ENCODE results near the gene SMIM36.

The SMIM36 gene

DNA sequence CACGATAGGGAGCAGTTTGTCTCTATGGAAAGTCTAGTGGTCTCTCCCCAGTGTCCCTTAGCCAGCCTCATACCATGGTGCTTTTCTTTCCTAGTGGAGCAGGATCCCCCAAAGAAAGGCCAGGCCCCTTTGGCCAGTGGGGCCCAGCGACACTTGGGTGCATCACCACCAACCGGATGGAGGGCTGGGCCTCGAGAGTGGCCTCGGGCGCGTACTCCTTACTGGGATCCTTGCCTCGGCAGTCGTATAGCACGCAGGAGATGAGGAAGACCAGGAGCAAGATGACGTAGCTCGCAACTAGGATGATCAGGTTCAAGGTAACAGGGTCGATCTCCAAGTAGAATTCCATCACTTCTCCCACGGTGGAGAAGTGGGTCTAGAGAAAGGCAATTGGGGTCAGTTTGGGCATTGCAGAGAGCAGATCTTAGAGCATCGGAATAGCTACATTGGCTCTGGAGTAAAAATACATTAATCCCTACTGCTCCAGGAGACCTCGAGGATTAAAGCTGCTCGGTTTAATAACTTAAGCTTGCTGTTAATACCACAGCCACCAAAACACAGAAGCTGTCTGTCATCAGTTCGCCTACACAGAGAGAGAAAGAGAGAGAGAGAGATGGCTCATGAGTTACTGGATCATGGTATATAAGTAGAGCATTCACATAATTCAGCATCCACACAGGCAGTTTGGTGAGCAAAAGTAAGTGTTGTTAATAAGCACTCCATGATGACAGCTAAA lies at the start of gene SMIM36:
SMIM36 (minus strand) TSS at position 467 of the 736 bp plus-strand sequence.
- peaks cover 1% of the 10 kb centered on the region for H3K27me3 Mint-ChIP-seq
- H3K27ac Mint-ChIP-seq, result no peak within 1 kb of the TSS
- no peaks in the 10 kb centered on the region for H3K36me3 Mint-ChIP-seq
- H3K9me3 Mint-ChIP-seq, result no peaks in the 10 kb centered on the region
- no peaks in the 10 kb centered on the region for H3K4me1 Mint-ChIP-seq
- H3K4me3 Mint-ChIP-seq, result no peak within 1 kb of the TSS

DNA sequence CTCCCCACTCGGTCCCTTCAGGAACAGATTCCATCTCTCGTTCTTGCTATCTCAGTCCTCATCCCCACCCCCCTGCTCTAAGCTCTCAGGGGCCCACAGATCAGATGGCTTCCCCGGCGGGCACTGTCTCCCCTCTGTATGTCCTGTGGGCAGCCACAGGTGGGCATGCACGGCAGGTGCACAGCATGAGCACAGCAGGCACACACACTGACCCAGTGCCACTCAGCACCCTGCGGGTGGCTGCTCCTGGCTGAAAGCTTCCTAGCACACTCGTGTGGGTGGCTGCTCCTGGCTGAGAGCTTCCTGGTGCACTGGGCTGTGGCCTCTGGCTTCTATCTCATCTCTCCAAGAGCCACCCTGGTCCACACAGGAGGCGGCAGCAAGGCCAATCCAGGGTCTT lies 44.5 kb upstream of the SMIM36 start:
- Mint-ChIP-seq H3K9me3 (no peaks in the 10 kb centered on the region), H3K36me3 (no peaks in the 10 kb centered on the region), H3K4me1 (no peaks in the 10 kb centered on the region), H3K27me3 (peaks cover 4% of the 10 kb centered on the region), H3K4me3 (no peak overlapping the region), H3K27ac (no peak overlapping the region)

DNA sequence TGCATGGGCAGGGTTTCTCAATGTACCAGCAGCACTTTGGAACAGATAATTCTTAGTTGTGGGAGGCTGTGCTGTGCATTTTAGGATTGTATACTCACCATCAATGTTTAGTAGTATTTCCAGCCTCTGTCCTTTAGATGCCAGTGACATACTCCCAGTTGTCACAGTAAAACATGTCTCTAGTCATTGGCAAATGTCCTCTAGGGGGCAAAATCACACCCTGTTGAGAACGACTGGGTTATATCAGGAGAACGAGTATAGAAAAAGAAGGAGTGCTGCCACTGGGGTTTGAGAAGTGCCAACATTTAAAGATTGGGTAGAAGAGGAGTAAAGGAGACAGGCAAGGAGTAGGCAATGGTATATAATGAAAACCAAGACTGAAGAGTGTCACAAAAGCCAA lies 37.9 kb upstream of the SMIM36 start:
- Mint-ChIP-seq H3K4me3 (no peak overlapping the region), H3K27ac (no peak overlapping the region), H3K9me3 (peaks cover 6% of the 10 kb centered on the region), H3K36me3 (no peaks in the 10 kb centered on the region), H3K27me3 (peaks cover 6% of the 10 kb centered on the region), H3K4me1 (peaks cover 4% of the 10 kb centered on the region)

DNA sequence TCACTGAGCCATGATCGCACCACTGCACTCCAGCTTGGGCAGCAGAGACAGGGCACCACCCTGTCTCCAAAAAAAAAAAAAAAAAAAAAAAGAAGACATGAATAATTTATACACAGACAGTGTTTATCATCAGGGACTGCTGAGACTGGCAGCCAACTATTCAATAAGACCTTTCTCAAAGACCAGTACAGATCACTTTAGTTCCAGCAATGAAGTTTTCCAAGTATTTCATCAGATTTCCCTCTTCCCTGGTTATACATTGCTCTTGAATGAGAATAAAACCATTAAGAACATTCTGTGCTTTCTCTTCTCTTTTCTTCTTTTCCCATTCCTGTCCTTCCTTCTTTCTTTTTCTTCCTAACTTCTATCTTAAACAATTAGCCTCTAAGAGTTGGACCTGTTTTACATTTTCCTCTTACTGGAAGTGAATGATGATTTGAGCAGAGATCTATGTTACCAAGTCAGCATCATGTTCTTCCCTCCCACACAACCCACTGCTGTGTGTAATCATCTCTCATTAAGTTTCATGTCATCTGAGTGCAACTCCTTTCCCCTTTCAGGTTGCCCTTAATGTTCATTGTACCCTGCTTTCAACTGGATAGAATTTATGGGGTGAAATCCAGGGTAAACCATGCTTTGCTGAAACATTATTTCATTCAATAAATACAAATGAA lies 35.9 kb upstream of the SMIM36 start:
- Mint-ChIP-seq H3K27ac (no peak overlapping the region), H3K9me3 (peaks cover 6% of the 10 kb centered on the region), H3K4me3 (no peak overlapping the region), H3K36me3 (no peaks in the 10 kb centered on the region), H3K4me1 (peaks cover 4% of the 10 kb centered on the region), H3K27me3 (peaks cover 10% of the 10 kb centered on the region)

DNA sequence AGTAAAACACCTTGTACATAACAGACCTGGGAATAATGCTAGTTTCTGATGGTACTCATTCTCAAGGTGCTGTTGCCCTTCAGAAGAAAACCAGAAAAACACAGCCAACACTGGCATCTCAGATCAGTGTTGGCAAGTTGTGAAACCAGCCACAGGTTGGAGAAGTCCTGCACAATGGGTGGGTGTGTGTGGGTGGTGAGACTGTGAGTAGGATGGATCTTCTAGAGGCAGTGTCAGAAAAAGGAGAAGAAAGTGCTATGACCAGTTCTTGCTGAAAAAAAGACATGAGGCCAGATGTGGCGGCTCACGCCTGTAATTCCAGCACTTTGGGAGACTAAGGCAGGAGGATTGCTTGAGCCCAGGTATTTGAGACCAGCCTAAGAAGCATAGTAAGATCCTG lies 35.2 kb upstream of the SMIM36 start:
- H3K4me3 Mint-ChIP-seq, result no peak overlapping the region

DNA sequence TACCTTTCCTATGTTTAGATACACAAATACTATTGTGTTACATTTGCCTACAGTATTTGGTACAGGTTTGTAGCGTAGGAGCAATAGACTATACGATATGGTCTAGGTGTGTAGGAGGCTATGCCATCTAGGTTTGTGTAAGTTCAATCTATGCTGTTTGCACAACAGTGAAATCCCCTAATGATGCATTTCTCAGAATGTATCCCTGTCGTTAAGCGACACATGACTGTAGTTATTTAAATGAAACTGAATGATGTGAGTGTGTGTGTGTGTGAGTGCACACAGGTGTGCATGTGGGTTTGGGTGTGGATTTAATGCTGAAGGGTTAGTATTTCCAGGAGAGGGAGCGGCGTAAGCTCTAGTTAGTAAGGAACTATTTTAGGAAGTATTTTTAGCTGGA lies 34.6 kb upstream of the SMIM36 start:
- Mint-ChIP-seq H3K27me3 (peaks cover 10% of the 10 kb centered on the region), H3K4me3 (no peak overlapping the region), H3K9me3 (peaks cover 6% of the 10 kb centered on the region), H3K36me3 (no peaks in the 10 kb centered on the region), H3K27ac (no peak overlapping the region), H3K4me1 (peaks cover 4% of the 10 kb centered on the region)

More for the DNA sequence above, 35.2 kb upstream of the SMIM36 start:
- Mint-ChIP-seq H3K4me1 (peaks cover 4% of the 10 kb centered on the region), H3K27ac (no peak overlapping the region), H3K36me3 (no peaks in the 10 kb centered on the region), H3K27me3 (peaks cover 10% of the 10 kb centered on the region), H3K9me3 (peaks cover 6% of the 10 kb centered on the region)

DNA sequence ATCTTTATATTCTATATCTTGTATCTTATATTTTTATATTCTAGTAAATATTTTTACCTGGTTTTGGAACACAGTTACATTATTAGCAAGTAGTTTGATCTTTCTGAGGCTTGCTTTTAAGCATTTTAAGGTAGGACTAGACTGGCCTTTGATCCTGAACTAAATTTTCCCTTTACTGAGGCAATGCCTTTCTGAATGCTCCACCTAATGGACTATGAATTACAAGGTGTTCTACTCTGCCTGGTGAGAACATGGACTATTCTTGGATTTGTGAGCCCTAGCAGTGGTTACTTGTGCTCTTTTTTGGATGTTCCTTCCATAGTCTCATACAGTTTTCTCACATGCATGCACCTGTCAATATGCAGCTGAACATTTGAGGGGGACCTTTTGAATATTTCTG lies 32.5 kb upstream of the SMIM36 start:
- H3K27ac Mint-ChIP-seq, result no peak overlapping the region
- peaks cover 4% of the 10 kb centered on the region for H3K4me1 Mint-ChIP-seq
- peaks cover 6% of the 10 kb centered on the region for H3K9me3 Mint-ChIP-seq
- H3K36me3 Mint-ChIP-seq, result no peaks in the 10 kb centered on the region
- H3K27me3 Mint-ChIP-seq, result peaks cover 12% of the 10 kb centered on the region
- no peak overlapping the region for H3K4me3 Mint-ChIP-seq

DNA sequence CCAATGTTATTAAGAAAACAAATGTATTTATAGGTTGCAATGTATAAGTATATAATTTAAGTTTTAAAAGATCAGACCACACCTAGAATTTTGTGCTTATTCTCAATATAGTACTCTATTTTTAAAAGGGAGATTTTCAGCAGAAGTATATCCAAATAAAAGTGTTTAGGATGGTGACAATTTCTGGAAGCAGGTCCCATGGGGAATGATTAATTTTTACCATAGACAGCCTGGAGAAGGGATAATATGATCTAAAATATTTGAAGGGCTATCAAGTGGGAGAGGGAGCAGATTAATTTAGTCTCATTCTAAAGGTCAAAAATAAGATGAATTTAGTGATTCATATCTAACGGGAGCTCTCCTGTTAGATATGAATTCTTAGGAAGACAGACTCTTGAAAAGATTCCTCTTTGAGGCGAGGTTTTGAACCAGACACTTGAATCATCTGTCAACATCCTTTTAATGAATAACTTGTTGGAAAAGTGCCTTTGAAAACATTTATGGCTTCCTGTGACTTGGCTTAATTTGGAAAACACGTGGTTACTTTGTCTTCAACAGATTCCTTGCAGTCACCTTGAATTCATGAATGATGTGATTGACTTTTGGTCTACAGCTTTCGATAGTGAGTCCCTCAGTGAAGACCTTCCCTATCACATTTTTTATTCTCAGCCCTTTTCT lies 29.3 kb upstream of the SMIM36 start:
- Mint-ChIP-seq H3K9me3 (no peaks in the 10 kb centered on the region), H3K4me1 (no peaks in the 10 kb centered on the region), H3K27ac (no peak overlapping the region), H3K36me3 (no peaks in the 10 kb centered on the region), H3K27me3 (peaks cover 7% of the 10 kb centered on the region), H3K4me3 (no peak overlapping the region)

DNA sequence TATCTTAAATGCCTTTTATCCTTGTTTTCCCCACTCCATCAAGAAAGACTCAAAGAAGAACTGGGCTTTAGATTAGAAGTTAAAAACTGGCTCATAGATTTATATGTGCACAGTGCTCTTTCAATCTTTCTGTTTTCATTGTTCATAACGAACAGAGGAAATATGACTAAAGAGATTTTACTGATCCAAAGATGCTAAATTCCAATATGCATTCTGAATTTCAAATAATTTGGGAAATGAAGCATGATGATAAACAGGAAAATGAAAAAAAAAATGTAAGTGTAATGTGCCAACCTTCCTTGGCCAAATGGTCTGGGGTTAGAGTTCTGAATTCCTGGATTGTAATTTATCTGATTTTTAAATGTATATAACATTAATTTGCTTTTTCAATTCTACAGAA lies 25.0 kb upstream of the SMIM36 start:
- Mint-ChIP-seq H3K27ac (no peak overlapping the region), H3K4me1 (no peaks in the 10 kb centered on the region), H3K9me3 (no peaks in the 10 kb centered on the region), H3K36me3 (no peaks in the 10 kb centered on the region), H3K4me3 (no peak overlapping the region), H3K27me3 (peaks cover 3% of the 10 kb centered on the region)

DNA sequence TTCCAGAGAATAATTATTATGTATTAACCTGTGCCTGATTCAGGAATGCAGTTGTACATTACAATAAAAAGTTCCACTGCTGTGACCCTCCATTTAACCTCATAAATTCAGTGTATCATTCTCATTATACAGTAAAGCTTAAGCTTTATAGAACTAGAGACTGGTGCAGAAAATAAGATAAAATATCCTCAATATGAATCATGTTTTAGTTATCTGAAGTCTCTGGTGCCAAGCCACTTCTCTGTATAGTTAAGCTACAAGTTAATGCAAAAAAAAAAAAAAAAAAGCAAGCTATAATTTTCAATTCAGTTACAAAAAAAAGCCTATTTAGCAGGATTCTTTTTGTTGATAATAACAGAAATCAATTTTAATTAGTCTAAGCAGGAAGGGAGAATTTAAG lies 22.4 kb upstream of the SMIM36 start:
- Mint-ChIP-seq H3K27me3 (peaks cover 1% of the 10 kb centered on the region), H3K9me3 (no peaks in the 10 kb centered on the region), H3K36me3 (no peaks in the 10 kb centered on the region), H3K4me3 (no peak overlapping the region), H3K4me1 (no peaks in the 10 kb centered on the region), H3K27ac (no peak overlapping the region)

DNA sequence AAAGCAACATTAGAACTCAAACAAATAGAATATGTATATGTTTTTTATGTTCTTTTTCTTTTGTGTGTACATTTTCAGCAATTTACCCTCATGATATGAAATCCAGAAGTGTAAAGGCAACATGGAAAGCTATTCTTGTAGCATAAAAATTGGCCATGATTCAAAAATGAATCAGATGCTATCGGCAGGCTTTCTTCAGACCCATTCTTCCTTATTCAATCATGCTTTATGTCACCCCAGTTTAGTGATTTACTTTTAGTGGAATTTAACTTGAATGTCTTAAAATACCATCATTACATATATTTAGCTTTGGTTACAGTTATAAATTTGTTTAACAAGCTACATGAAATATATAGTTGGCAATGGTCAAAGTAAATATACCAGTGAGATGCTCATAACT lies 21.4 kb upstream of the SMIM36 start:
- Mint-ChIP-seq H3K27ac (no peak overlapping the region), H3K9me3 (no peaks in the 10 kb centered on the region), H3K27me3 (peaks cover 1% of the 10 kb centered on the region), H3K36me3 (no peaks in the 10 kb centered on the region), H3K4me1 (no peaks in the 10 kb centered on the region), H3K4me3 (no peak overlapping the region)

DNA sequence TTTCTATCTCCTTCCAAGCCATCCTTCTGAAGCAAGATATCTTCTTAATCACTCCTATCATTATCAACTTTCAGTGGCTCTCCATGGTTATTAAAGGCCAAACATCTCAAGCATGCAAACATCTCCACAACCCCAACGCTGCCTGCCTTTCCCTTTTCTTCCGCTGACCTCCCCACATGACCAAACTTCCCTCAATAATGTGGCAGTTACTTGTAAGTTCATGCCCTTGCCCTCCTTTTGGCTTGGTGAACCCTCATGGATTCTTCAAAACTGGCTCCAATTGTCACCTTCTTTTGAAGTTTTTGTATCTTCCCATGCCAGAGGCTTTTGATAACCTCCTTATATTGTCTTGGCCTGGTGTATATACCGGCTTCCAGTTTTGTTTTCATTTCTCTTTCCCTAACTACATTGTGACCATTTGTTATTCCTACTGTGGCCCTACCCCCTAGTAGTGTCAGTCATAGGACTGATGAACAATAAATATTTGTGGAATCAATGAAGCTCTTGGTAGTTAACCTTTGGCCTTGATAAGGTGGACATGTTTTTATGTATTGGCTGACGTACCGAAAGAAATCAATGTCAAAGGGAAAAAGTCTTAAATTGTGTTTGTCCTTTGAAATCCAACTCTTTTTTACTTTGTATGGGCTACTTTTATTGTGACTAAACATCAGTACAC lies 19.9 kb upstream of the SMIM36 start:
- Mint-ChIP-seq H3K4me1 (no peaks in the 10 kb centered on the region), H3K9me3 (no peaks in the 10 kb centered on the region), H3K36me3 (no peaks in the 10 kb centered on the region), H3K27ac (no peak overlapping the region), H3K4me3 (no peak overlapping the region), H3K27me3 (peaks cover 1% of the 10 kb centered on the region)

DNA sequence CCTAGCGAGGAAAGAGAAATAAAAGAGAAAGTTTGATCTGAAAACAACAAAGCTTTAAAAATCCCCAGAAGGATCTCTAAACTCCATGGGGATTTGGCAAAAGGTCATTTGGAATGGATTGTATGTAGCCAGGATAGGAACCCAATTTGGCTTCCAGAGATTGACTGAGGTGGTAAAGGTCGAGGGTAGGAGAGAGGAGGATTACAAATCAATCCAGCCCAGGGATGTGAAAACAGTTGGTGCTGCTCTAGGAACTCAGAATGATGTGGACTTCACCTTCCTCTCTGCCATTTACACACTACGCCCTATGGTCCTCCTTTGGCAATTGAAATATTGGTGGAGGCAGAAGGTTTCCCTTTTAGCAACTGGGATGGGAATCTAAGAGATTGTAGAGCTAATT lies 18.8 kb upstream of the SMIM36 start:
- H3K27me3 Mint-ChIP-seq, result peaks cover 1% of the 10 kb centered on the region

DNA sequence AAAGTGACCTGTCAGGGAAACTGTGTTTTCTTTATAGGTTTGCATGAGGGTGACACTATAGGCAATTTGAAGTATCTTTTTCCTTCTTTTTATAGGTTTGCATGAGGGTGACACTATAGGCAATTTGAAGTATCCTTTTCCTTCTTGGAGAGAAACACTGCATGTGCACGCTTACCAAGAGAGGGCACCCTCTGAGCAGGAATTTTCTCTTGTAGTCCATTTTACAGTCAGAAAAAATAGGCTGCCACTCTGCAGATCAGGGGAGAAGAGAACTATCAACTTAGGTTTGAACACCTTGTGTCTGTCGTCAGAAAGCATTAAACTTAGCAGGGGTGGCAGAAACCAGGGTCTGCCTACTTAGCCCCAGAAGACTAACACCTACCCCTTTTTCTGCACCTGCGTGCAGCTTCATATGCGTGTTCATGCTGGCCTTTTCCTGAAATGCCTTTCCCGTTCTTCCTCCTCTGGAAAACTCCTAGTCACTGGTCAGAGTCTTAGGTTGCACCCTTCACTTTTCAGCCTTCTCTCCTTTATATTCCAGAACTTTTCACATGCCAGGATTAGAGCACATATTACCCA lies 16.4 kb upstream of the SMIM36 start:
- Mint-ChIP-seq H3K4me3 (no peak overlapping the region), H3K9me3 (no peaks in the 10 kb centered on the region), H3K4me1 (no peaks in the 10 kb centered on the region), H3K27me3 (no peaks in the 10 kb centered on the region), H3K36me3 (no peaks in the 10 kb centered on the region), H3K27ac (no peak overlapping the region)

More for the DNA sequence above, 18.8 kb upstream of the SMIM36 start:
- Mint-ChIP-seq H3K4me3 (no peak overlapping the region), H3K9me3 (no peaks in the 10 kb centered on the region), H3K4me1 (no peaks in the 10 kb centered on the region), H3K27ac (no peak overlapping the region), H3K36me3 (no peaks in the 10 kb centered on the region)

DNA sequence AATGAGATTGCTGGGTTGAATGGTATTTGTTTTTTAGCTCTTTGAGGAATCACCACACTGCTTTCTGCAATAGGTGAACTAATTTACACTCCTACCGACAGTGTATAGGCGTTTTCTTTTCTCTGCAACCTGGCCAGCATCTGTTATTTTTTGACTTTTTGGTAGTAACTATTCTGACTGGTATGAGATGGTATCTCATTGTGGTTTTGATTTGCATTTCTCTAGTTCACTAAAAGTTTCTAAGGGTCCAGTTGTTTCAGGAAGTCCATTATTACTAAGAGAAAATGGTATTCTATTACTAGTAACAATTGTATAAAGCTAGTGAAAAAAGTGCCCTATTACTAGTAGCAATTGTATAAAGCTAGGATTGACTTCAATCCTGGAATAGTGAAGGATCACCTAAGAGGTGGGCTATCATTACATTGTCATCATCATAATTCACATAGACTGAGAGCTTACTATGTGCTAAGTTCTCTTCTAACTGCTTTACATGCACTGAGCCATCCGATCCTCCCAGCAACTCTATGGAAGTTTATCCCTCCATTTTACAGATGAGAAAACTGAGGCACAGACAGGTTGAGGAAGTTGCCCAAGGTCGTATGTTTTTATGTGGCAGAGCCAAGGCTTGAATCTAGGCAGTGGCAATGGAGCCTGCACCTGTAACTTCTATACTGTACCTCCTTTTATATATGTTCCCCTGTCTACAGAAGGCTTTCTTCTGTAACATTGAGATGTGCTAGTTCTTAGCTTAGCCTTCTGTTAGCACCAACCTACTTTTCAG lies 13.4 kb upstream of the SMIM36 start:
- Mint-ChIP-seq H3K4me3 (no peak overlapping the region), H3K4me1 (no peaks in the 10 kb centered on the region), H3K9me3 (no peaks in the 10 kb centered on the region), H3K36me3 (no peaks in the 10 kb centered on the region), H3K27me3 (peaks cover 3% of the 10 kb centered on the region), H3K27ac (no peak overlapping the region)

Data from activated naive CD4-positive, alpha-beta T cell treated with anti-CD3 and anti-CD28 coated beads, Interleukin-2, amount 50 U/mL, for 24 hours (primary cell).